Astrocyte of the cerebellum (primary cell): ENCODE results near the gene CEMP1.

Source experiments
- DNase-seq: peaks from one replicate; pipeline ENCODE4 v3.0.0-alpha.2; 2011; ENCODE audit warnings: low read depth
- H3K4me3 ChIP-seq: 2 replicates; pipeline ENCODE4 v1.5.1; 2011; ENCODE audit warnings: mild to moderate bottlenecking, low read depth, low read length, moderate library complexity
- in situ Hi-C: cut with HindIII; loops from 2 replicates; pipeline ENCODE4 v1.10.0; 2017; ENCODE audit warnings: low sequenced_read_pairs
- TF ChIP-seq, protein P1 (sequence below): IDR thresholded peaks from 2 replicates; pipeline ENCODE4 v1.5.1; 2012; ENCODE audit warnings: low read length, low read depth, moderate library complexity, mild to moderate bottlenecking; ENCODE audit errors: missing control alignments

CEMP1 gene

DNA sequence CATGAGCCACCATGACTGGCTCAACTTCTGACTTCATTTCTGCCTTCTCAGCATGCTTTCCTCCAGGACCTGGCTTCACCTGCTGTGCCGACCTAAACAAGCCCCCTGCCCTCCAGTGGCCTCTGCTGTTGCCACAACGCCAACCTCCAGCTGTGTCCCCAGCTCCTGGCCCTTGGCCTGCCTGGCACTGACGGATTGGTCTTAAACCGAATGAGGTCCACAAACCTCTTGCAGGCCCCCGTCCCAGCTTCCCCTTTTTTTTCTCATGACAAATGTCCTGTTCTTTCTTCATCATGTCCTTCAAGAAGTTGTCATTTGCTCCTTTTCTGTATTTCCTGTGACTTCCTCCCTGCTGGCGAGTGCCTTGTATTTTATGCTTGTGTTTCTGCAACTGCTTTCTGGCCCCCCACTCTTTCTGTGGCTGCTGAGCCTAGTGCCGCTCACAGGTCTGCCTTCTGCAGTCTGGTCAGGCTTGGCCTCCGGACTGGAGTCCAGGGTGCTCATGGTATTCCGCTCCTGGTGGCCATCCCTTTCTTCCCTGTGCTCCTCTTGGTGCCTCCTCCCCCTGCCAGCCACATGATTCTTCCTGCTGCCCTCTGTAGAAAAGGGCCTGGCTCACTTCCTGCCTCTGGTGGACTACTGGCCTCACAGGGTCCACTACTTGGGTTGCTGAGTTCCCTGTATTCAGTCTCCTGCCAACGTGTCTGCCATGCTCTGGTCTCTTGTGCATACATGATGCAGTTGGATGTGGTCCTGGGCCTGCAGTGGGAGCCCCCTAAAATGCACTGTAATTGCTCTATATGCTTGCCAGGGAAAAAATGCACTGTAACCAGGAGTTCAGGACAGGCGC lies 14.6 kb downstream of the CEMP1 start:
- in situ Hi-C loops: no loop called here
- H3K4me3 ChIP-seq: peak overlapping the region; percentile 9
- DNase-seq: no peak
- TF ChIP-seq, protein P1, sequence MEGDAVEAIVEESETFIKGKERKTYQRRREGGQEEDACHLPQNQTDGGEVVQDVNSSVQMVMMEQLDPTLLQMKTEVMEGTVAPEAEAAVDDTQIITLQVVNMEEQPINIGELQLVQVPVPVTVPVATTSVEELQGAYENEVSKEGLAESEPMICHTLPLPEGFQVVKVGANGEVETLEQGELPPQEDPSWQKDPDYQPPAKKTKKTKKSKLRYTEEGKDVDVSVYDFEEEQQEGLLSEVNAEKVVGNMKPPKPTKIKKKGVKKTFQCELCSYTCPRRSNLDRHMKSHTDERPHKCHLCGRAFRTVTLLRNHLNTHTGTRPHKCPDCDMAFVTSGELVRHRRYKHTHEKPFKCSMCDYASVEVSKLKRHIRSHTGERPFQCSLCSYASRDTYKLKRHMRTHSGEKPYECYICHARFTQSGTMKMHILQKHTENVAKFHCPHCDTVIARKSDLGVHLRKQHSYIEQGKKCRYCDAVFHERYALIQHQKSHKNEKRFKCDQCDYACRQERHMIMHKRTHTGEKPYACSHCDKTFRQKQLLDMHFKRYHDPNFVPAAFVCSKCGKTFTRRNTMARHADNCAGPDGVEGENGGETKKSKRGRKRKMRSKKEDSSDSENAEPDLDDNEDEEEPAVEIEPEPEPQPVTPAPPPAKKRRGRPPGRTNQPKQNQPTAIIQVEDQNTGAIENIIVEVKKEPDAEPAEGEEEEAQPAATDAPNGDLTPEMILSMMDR: no peak

DNA sequence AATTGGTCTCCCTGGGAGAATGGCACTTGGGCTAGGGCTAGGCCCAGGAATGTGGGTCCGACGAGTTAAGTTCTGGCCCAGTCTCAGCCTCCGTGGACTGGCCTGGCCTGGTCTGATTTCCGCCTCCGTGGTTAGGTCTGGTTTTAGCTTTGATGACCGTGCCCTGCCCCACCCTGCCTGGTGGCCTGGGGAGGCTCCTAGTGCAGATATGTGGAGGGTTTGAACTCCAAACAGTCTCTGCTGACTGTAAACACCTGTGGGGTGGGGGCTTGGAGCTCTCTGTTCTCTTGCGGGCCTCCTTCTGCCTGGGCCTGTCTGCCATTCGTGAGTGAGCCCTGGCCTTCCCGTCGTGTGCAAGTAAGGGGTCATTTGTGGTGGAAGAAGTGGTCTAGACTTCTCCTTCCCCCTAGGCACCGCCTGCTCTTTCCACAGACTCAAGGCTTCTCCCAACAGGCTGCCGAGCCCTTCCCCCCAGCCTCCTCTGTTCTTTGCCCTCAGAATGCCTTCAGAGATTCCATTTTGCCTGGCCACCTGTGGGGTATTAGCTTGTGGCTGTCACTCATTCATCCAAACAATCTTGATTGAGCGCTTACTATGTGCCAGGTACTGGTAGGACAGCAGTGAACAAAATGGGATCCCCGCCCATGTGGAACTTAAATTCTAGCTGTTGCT lies 15.9 kb downstream of the CEMP1 start:
- H3K4me3 ChIP-seq: peak overlapping the region; percentile 52
- TF ChIP-seq, protein P1: no peak
- no peak for DNase-seq
- in situ Hi-C loops: no loop called here

DNA sequence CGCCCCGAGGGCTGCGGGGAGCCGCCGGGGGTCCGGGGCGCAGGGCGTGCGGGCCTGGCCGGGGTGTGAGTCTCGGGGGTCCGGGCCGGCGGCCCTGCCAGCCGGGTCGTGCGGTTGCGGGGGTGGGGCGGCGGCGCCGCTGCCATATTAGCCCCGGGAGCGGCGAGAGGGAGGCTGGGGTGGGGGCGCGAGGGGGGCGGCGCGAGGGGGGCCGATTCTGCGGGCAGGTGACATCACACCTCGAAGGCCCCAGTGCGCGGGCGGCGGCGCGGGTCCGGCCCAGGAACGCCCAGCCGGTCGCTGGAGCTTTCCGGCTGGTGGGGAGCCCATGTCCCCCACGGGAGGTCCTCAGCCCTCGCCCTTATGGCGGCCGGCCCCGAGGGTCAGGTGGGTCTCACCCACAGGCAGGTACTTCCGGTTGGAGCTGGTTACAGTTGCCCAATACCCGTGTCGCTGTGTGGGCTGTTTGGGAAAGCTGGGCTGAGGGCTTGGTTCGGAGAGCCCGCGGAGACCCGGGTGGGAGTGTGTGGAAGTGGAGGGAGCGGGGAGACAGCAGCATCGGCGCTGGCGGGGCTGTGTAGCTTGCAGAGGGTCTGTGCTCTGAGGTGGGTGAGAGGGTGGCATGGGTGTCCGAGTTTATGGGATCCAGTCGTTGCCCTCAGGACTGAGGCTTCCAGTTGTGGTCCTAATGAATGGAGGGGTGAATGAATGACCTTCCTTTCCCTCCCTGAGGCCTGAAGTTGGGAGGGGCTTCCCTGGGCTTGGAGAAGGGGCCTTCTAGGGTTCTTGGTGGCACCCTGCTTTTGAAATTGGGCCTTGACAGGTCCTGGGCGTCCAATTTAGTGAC lies 16.7 kb downstream of the CEMP1 start:
- peak overlapping the region; percentile 52 for H3K4me3 ChIP-seq
- TF ChIP-seq, protein P1: no peak
- no peak for DNase-seq
- in situ Hi-C loops: no loop called here

DNA sequence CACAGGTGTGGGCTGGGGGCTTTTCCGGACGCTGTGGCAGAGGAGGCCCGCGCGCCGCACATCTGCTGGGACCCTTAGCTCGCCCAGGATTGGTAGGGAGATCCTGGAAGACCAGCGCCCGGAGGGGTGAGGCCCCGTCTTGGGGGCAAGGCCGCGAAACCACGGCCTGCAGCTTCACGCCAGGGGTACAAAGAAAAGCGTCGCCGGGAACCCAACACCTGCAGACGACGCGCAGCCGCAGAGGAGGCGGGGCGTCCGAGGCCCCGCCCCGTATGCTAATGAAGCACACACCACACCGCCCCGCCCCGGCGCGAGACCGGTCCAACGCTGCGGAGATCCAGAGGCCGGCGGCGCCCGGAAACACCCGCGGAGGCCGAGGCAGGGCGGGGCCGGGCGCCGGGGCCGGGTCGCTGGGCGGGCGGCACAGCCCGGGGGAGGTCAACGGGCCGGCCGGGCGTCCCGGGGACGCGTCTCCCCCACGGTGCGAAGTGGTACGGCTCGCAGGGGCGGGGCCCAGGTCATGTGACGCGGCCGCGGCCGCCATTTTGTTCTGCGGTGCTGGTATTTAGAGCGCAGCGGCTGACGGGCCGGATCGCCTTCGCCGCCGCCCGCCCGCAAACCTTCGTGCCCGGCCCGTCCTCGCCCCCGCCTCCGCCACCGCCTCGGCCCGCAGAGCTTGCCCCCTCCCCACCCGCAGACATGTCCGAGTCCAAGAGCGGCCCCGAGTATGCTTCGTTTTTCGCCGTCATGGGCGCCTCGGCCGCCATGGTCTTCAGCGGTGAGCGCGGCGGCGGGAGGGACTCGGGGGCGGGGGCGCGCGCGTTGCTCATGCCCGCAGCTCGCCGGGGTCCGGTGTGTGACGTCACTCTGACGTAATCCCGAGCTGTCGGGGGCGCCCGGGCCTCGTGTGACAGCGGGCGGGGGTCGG lies 17.5 kb downstream of the CEMP1 start, which contains the start of gene ATP6V0C:
TSS of gene ATP6V0C (plus strand) at position 548 of the 928 bp plus-strand sequence. CDS start at position 700, 152 bp downstream.
- in situ Hi-C loops: no loop called here
- TF ChIP-seq, protein P1: no peak

DNA sequence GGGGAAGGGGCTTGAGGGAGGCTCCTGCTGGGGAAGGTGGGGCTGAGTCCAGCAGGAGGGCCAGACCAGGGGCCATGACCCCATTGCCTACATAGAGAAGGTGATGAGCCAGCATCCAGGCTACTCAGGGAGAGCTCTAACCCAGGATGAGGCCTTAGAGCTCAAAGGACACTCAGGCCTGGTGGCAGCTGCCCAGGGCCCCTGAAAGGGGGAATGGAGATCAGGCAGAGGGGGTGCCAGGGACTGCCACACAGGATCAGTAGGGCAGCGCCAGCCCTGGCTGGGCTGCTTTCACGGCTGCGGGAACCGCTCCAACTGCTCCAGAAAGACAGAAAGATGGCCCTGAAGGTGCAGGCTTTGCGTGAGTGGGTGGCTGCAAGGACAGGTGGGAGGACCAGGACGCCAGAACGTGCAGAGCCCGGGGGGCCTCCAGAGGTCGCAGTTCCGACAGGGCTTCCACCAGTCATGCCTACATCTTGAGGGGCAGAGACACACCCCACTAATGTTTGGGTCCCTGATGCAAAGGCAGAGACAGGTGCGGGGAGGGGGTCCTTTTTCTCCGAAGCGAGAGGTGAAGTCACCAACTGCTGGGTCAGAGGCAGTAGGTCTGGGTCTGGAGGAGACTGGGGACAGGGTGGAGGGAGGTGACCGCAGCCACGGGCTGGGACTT lies 18.3 kb downstream of the CEMP1 start:
- in situ Hi-C loops: no loop called here
- no peak for DNase-seq
- peak overlapping the region; percentile 52 for H3K4me3 ChIP-seq
- TF ChIP-seq, protein P1: peak; percentile 12

More for the DNA sequence above, 17.5 kb downstream of the CEMP1 start, which contains the start of gene ATP6V0C:
- peak; percentile 52 for DNase-seq
- peak within 1 kb of the TSS; percentile 52 for H3K4me3 ChIP-seq
